Measurements from ENCODE around the gene UNC13B. TPM values are rescaled to one million over a fixed set of nuclear protein-coding genes. Genes with fewer than 3 reads are reported as not detected.

UNC13B gene
- total RNA-seq, 1 donor from 2014 or later: 111 TPM

- Mint-ChIP-seq H3K36me3 (ENCODE audit: insufficient read depth) (peaks cover 13% of the 10 kb centered on the region), H3K27me3 (no peaks in the 10 kb centered on the region), H3K9me3 (ENCODE audit: low read depth) (peaks cover 39% of the 10 kb centered on the region), H3K27ac (no peak overlapping the region), H3K4me3 (ENCODE audit: low read depth) (no peak overlapping the region), H3K4me1 (ENCODE audit: low read depth) (peaks cover 16% of the 10 kb centered on the region)
- no peak for TF ChIP-seq CTCF (IDR thresholded peaks at IDR 0.05; ENCODE audit: unreplicated experiment)
- no peak for DNase-seq (ENCODE audit: low spot score, unreplicated experiment)
Measured at GRCh38 chr9:35422753-35423152, 260.9 kb downstream of the UNC13B start.

- peaks cover 16% of the 10 kb centered on the region for H3K4me1 Mint-ChIP-seq (ENCODE audit: low read depth)
- H3K4me3 Mint-ChIP-seq (ENCODE audit: low read depth): peak overlapping the region; percentile 31
- no peaks in the 10 kb centered on the region for H3K27me3 Mint-ChIP-seq
- no peak for TF ChIP-seq CTCF (IDR thresholded peaks at IDR 0.05; ENCODE audit: unreplicated experiment)
- peak overlapping the region; percentile 91 for H3K27ac Mint-ChIP-seq
- peaks cover 39% of the 10 kb centered on the region for H3K9me3 Mint-ChIP-seq (ENCODE audit: low read depth)
- DNase-seq (ENCODE audit: low spot score, unreplicated experiment): no peak
- peaks cover 13% of the 10 kb centered on the region for H3K36me3 Mint-ChIP-seq (ENCODE audit: insufficient read depth)
Measured at GRCh38 chr9:35423499-35423898, 261.7 kb downstream of the UNC13B start.

GRCh38 chr9:35424356-35425352 is 262.8 kb downstream of the UNC13B start:
- TF ChIP-seq CTCF (IDR thresholded peaks at IDR 0.05; ENCODE audit: unreplicated experiment): no peak
- peaks cover 12% of the 10 kb centered on the region for H3K36me3 Mint-ChIP-seq (ENCODE audit: insufficient read depth)
- peaks cover 16% of the 10 kb centered on the region for H3K4me1 Mint-ChIP-seq (ENCODE audit: low read depth)
- no peak overlapping the region for H3K4me3 Mint-ChIP-seq (ENCODE audit: low read depth)
- no peaks in the 10 kb centered on the region for H3K27me3 Mint-ChIP-seq
- DNase-seq (ENCODE audit: low spot score, unreplicated experiment): no peak
- H3K27ac Mint-ChIP-seq: peak overlapping the region; percentile 91
- H3K9me3 Mint-ChIP-seq (ENCODE audit: low read depth): peaks cover 44% of the 10 kb centered on the region

GRCh38 chr9:35426627-35427026 is 264.8 kb downstream of the UNC13B start:
- DNase-seq (ENCODE audit: low spot score, unreplicated experiment): no peak
- Mint-ChIP-seq H3K27me3 (no peaks in the 10 kb centered on the region), H3K4me1 (ENCODE audit: low read depth) (peaks cover 16% of the 10 kb centered on the region), H3K36me3 (ENCODE audit: insufficient read depth) (peaks cover 9% of the 10 kb centered on the region), H3K27ac (no peak overlapping the region), H3K9me3 (ENCODE audit: low read depth) (peaks cover 32% of the 10 kb centered on the region), H3K4me3 (ENCODE audit: low read depth) (no peak overlapping the region)
- TF ChIP-seq CTCF (IDR thresholded peaks at IDR 0.05; ENCODE audit: unreplicated experiment): no peak

- DNase-seq (ENCODE audit: low spot score, unreplicated experiment): no peak
Measured at GRCh38 chr9:35431467-35431866, 269.7 kb downstream of the UNC13B start.

More at GRCh38 chr9:35431467-35431866, 269.7 kb downstream of the UNC13B start:
- no peak overlapping the region for H3K4me3 Mint-ChIP-seq (ENCODE audit: low read depth)
- H3K27me3 Mint-ChIP-seq: no peaks in the 10 kb centered on the region
- H3K4me1 Mint-ChIP-seq (ENCODE audit: low read depth): peaks cover 2% of the 10 kb centered on the region
- peaks cover 2% of the 10 kb centered on the region for H3K36me3 Mint-ChIP-seq (ENCODE audit: insufficient read depth)
- peaks cover 14% of the 10 kb centered on the region for H3K9me3 Mint-ChIP-seq (ENCODE audit: low read depth)
- no peak for TF ChIP-seq CTCF (IDR thresholded peaks at IDR 0.05; ENCODE audit: unreplicated experiment)
- no peak overlapping the region for H3K27ac Mint-ChIP-seq
